Measurements from ENCODE around the gene RPL9. TPM values are rescaled to one million over a fixed set of nuclear protein-coding genes. Genes with fewer than 3 reads are reported as not detected.

Gene RPL9
- total RNA-seq, 3 donors from 2014 or later (not counting 1 experiment from before 2014, with no cell fraction given), result 848 to 1,179 (median 853) TPM

DNA sequence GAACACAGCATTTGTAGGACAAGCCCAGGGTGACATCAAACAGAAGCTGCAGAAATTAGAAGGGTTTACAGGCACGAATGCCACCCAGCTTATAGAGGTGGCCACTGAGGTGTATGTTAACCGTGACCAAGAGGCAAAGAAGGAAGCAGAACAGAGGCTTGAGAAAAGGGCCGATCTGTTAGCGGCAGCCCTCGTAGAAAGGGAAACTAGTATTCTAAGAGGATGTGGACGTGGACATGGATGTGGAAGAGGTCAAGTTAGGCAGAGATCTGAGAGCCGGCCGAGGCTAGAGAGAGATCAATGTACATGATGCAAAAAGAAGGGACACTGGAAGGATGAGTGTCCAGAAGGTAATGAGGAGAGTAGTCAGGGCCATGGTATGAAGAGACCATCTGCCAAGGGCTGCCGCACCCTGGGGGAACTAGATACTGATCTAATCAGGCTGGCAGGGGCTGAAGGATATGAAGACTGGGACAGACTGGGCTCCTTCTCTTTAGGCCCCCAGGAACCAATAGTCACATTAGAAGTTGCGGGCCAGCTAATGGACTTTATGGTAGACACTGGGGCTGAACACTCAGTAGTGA is 27.6 kb upstream of the RPL9 start:
- no peaks in the 10 kb centered on the region for H3K4me1 Mint-ChIP-seq
- H3K27me3 Mint-ChIP-seq (ENCODE audit: low read depth in 2 of 2), result no peaks in the 10 kb centered on the region
- Histone ChIP-seq H3K36me3 (ENCODE audit: control insufficient read depth, insufficient read depth, low read length) (no peaks in the 10 kb centered on the region), H3K27ac (ENCODE audit: low read length) (no peak overlapping the region), H3K27me3 (ENCODE audit: control insufficient read depth, insufficient read depth, low read length) (no peaks in the 10 kb centered on the region), H3K9me3 (ENCODE audit: control insufficient read depth, insufficient read depth, low read length) (no peaks in the 10 kb centered on the region), H3K4me1 (ENCODE audit: control insufficient read depth, insufficient read depth, low read length) (no peaks in the 10 kb centered on the region), H3K4me3 (ENCODE audit: low read length) (no peak overlapping the region)
- 86% methylated on average over 10 of the region's 10 CpGs for WGBS (ENCODE audit: insufficient coverage)
- intact Hi-C loops (cut with micrococcal nuclease), result no loop called here
- TF ChIP-seq, protein P1, sequence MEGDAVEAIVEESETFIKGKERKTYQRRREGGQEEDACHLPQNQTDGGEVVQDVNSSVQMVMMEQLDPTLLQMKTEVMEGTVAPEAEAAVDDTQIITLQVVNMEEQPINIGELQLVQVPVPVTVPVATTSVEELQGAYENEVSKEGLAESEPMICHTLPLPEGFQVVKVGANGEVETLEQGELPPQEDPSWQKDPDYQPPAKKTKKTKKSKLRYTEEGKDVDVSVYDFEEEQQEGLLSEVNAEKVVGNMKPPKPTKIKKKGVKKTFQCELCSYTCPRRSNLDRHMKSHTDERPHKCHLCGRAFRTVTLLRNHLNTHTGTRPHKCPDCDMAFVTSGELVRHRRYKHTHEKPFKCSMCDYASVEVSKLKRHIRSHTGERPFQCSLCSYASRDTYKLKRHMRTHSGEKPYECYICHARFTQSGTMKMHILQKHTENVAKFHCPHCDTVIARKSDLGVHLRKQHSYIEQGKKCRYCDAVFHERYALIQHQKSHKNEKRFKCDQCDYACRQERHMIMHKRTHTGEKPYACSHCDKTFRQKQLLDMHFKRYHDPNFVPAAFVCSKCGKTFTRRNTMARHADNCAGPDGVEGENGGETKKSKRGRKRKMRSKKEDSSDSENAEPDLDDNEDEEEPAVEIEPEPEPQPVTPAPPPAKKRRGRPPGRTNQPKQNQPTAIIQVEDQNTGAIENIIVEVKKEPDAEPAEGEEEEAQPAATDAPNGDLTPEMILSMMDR (IDR thresholded peaks at IDR 0.05), result no peak
- no peaks in the 10 kb centered on the region for H3K36me3 Mint-ChIP-seq
- H3K9me3 Mint-ChIP-seq, result no peaks in the 10 kb centered on the region
- no peak overlapping the region for H3K27ac Mint-ChIP-seq
- ATAC-seq (no peak), DNase-seq (no peak)
- H3K4me3 Mint-ChIP-seq, result no peak overlapping the region

DNA sequence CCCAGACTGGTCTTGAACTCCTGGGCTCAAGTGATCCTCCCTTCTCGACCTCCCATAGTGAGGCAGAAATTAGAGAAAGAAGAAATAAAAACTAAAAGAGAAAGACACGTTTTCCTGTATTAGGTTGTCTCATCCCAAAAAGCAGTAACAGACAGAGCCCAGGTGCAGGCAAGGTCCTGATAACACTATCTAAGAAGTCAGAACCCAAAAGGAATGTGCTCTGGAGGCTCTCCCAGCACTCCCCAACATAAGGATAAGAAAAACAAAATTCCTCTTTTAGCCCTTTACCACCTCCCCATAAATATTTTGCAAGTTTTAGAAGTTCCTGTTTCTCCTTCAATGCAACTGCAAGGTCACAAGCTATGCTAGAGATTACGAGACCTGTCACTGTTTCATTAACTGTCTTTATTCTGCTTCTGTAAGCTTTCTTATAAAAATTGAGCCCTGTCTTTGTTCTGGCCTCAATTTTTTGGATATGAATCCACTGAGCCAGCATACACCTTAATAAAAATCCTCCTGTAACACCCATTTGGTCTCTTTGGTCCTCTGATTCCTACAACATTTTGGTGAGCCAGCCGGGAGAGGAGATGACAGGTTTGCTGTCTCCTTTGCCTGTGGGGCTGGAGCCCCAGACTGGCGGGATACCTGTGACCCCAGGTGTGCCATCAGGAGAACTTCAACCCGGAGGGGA is 26.0 kb upstream of the RPL9 start:
- Mint-ChIP-seq H3K4me3 (no peak overlapping the region), H3K9me3 (no peaks in the 10 kb centered on the region), H3K27me3 (ENCODE audit: low read depth in 2 of 2) (no peaks in the 10 kb centered on the region), H3K4me1 (no peaks in the 10 kb centered on the region), H3K27ac (no peak overlapping the region), H3K36me3 (no peaks in the 10 kb centered on the region)
- intact Hi-C loops (cut with micrococcal nuclease), result no loop called here
- Histone ChIP-seq H3K4me1 (ENCODE audit: control insufficient read depth, insufficient read depth, low read length) (no peaks in the 10 kb centered on the region), H3K9me3 (ENCODE audit: control insufficient read depth, insufficient read depth, low read length) (no peaks in the 10 kb centered on the region), H3K4me3 (ENCODE audit: low read length) (no peak overlapping the region), H3K36me3 (ENCODE audit: control insufficient read depth, insufficient read depth, low read length) (no peaks in the 10 kb centered on the region), H3K27me3 (ENCODE audit: control insufficient read depth, insufficient read depth, low read length) (no peaks in the 10 kb centered on the region), H3K27ac (ENCODE audit: low read length) (no peak overlapping the region)
- ATAC-seq (no peak), DNase-seq (no peak)
- WGBS (ENCODE audit: insufficient coverage), result 92% methylated on average over 6 of the region's 6 CpGs
- TF ChIP-seq, protein P1 (IDR thresholded peaks at IDR 0.05), result no peak

DNA sequence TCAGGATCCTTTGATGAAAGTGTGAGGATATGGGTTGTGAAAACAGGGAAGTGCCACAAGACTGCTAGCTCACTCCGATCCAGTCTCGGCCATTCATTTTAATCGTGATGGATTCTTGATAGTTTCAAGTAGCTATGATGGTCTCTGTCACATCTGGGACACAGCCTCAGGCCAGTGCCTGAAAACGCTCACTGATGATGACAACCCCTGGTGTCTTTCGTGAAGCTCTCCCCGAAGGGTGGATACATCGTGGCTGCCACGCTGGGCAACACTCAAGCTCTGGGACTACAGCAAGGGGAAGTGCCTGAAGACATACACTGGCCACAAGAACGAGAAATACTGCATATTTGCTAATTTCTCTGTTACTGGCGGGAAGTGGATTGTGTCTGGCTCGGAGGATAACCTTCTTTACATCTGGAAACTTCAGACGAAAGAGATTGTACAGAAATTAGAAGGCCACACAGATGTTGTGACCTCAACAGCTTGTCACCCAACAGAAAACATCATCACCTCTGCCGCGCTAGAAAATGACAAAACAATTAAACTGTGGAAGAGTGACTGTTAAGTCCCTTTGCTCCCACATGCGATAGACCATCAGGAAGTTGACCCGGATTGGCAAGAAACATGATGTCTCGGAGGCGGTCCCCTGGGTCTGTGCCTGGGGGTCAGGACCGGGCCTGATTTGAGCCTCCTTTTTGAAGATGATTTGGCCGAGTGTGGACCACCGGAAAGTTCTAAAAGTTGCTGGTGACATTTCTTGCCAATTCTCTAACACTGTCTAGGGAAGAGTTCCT is 22.4 kb upstream of the RPL9 start:
- intact Hi-C loops (cut with micrococcal nuclease), result no loop called here
- Mint-ChIP-seq H3K9me3 (no peaks in the 10 kb centered on the region), H3K4me3 (no peak overlapping the region), H3K27ac (no peak overlapping the region), H3K27me3 (ENCODE audit: low read depth in 2 of 2) (no peaks in the 10 kb centered on the region), H3K4me1 (no peaks in the 10 kb centered on the region), H3K36me3 (no peaks in the 10 kb centered on the region)
- Histone ChIP-seq H3K9me3 (ENCODE audit: control insufficient read depth, insufficient read depth, low read length) (no peaks in the 10 kb centered on the region), H3K36me3 (ENCODE audit: control insufficient read depth, insufficient read depth, low read length) (peaks cover 8% of the 10 kb centered on the region), H3K4me3 (ENCODE audit: low read length) (no peak overlapping the region), H3K27ac (ENCODE audit: low read length) (no peak overlapping the region), H3K4me1 (ENCODE audit: control insufficient read depth, insufficient read depth, low read length) (no peaks in the 10 kb centered on the region), H3K27me3 (ENCODE audit: control insufficient read depth, insufficient read depth, low read length) (no peaks in the 10 kb centered on the region)
- TF ChIP-seq, protein P1 (IDR thresholded peaks at IDR 0.05), result no peak
- ATAC-seq (peak in 1 of 3 donors; percentile 43), DNase-seq (no peak)
- 85% methylated on average over 21 of the region's 21 CpGs for WGBS (ENCODE audit: insufficient coverage)
